Sigmoid colon (tissue), 7 donors: ENCODE measurements around the gene PDE9A. TPM values are rescaled to one million over a fixed set of nuclear protein-coding genes. Genes with fewer than 3 reads are reported as not detected.

Experiments used
- DNase-seq: peaks from one replicate; pipeline ENCODE4 v3.0.0-alpha.2; 2019
- H3K27ac ChIP-seq, 4 donors: fragments of 200-600 bp; sonication (generic); one replicate each; pipeline ENCODE4 v1.5.1; 2016 to 2019; ENCODE audit warnings: mild to moderate bottlenecking in 1 of 4
- H3K27me3 ChIP-seq, 3 donors: fragments of 200-600 bp; sonication (generic); one replicate each; pipeline ENCODE4 v1.5.1; 2019; ENCODE audit warnings: mild to moderate bottlenecking in 1 of 3
- H3K36me3 ChIP-seq, 4 donors: fragments of 200-600 bp; sonication (generic); one replicate each; pipeline ENCODE4 v1.5.1; 2016 to 2019
- H3K4me1 ChIP-seq, 4 donors: fragments of 200-600 bp; sonication (generic); one replicate each; pipeline ENCODE4 v1.5.1; 2017 to 2019
- H3K4me3 ChIP-seq, 4 donors: fragments of 200-600 bp; sonication (generic); one replicate each; pipeline ENCODE4 v1.5.1; 2017 to 2019; ENCODE audit warnings: mild to moderate bottlenecking in 2 of 4, moderate library complexity in 1 of 4
- H3K9me3 ChIP-seq, 4 donors: fragments of 200-600 bp in 3 of 4; sonication (generic) in 3 of 4; one replicate each; pipeline versions ENCODE4 v1.5.1 to v1.6.1; 2013 to 2019
- EP300 ChIP-seq, 4 donors: sonication (generic); formaldehyde crosslinking; IDR thresholded peaks; one replicate each; pipeline ENCODE4 v1.6.1; 2017; ENCODE audit warnings: antibody characterized with exemption in 4 of 4
- POLR2A ChIP-seq, 2 donors: fragments of 450-650 bp; IDR thresholded peaks; one replicate each; pipeline ENCODE4 v1.6.1; 2016; ENCODE audit warnings: antibody characterized with exemption in 2 of 2, mild to moderate bottlenecking in 2 of 2, moderate library complexity in 2 of 2
- POLR2AphosphoS5 ChIP-seq, 4 donors: sonication (generic); formaldehyde crosslinking; IDR thresholded peaks; one replicate each; pipeline ENCODE4 v1.6.1; 2017; ENCODE audit warnings: antibody characterized with exemption in 4 of 4
- WGBS, 2 donors: extraction: QIAGEN DNeasy Blood & Tissue Kit; methylation state at CpG; one replicate each; pipeline ENCODE4 v1.1.7; 2013; 5-methylcytosine and 5-hydroxymethylcytosine counted together
- intact Hi-C: fragments of 100-400 bp; cut with DNase I; formaldehyde crosslinking; loops from one replicate; pipeline ENCODE4 v1.15.1; 2023
- polyA plus RNA-seq, 3 donors: library from polyadenylated mRNA; stranded (reverse); fragments of 200-250 nt; gene quantifications; one replicate each; pipeline ENCODE4 v1.2.3, GENCODE V29; 2013
- total RNA-seq, 4 donors: library from RNA; depleted of rRNA; stranded (reverse); fragments of >200 nt; gene quantifications; one replicate each; pipeline ENCODE4 v1.1.0, GENCODE V29; 2016
- TF ChIP-seq, protein P1 (sequence below), 4 experiments: fragments of 450-650 bp in 3 of 4; fragments of 200-600 bp in 1 of 4; IDR thresholded peaks; one replicate each; pipeline ENCODE4 v1.5.1; 2016 to 2019; ENCODE audit warnings: antibody characterized with exemption in 4 of 4, mild to moderate bottlenecking in 3 of 4, moderate library complexity in 2 of 4
- donor health status: healthy with polysubstance abuse.
- donor health status: Bipolar disorder and iron deficiency.
- donor health status: healthy.

PDE9A gene
- total RNA-seq: 100 to 1,000 TPM in 1 of 4 donors, 10 to 100 TPM in 3; 71.6 to 102 (median 83.2) TPM
- polyA plus RNA-seq: 100 to 1,000 TPM; 103 to 433 (median 184) TPM

DNA sequence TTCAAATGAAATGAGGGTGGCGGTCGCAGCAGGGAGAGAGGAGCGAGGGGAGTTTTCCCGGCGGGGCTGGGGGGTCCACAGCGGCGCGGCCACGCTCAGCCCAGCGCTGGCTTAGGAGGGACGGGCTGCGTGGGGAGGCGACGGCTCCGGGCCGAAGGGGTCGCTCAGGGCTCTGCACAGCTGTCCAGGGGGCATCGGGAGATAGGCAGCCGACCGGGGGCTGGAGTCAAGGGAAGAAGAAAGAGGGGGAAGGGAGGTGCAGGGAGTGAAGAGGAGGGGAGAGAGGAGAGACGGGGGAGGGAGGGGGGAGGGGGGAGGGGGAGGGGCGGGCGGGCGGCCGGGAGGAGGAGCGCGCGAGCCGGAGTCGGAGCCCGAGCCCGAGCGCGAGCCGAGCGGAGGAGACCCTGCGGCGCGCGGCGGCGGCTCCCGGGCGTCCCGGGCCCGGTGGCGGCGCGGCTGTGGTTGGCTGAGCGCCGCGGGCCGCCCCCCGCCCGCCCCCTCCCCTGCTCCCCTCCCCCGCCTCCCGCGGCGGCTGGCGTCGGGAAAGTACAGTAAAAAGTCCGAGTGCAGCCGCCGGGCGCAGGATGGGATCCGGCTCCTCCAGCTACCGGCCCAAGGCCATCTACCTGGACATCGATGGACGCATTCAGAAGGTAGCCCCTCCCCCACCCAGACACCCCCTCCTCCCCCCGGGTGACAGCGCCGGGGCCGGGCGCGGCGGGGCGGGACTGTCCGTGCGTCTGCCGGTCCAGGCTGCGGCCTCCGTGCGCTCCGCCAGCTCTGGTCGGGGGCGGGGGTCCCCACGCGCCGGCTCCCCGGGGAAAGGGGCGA, at the start of gene PDE9A:
PDE9A (plus strand) TSS at position 391 of the 831 bp plus-strand sequence; CDS start at position 585, 194 bp downstream.
- WGBS, 2 donors: 3 to 4% methylated on average over 87 to 88 of the region's 91 CpGs
- peaks cover 0 to 62% (median 53%) of the 10 kb centered on the region in 4 donors for H3K4me1 ChIP-seq
- no peak for DNase-seq
- H3K27ac ChIP-seq: peak within 1 kb of the TSS; percentile 75 to 95 (median 90)
- TF ChIP-seq EP300 (IDR thresholded peaks at IDR 0.05) (no peak), POLR2AphosphoS5 (IDR thresholded peaks at IDR 0.05) (peak in 1 of 4 donors; percentile 29)
- TF ChIP-seq, protein P1, sequence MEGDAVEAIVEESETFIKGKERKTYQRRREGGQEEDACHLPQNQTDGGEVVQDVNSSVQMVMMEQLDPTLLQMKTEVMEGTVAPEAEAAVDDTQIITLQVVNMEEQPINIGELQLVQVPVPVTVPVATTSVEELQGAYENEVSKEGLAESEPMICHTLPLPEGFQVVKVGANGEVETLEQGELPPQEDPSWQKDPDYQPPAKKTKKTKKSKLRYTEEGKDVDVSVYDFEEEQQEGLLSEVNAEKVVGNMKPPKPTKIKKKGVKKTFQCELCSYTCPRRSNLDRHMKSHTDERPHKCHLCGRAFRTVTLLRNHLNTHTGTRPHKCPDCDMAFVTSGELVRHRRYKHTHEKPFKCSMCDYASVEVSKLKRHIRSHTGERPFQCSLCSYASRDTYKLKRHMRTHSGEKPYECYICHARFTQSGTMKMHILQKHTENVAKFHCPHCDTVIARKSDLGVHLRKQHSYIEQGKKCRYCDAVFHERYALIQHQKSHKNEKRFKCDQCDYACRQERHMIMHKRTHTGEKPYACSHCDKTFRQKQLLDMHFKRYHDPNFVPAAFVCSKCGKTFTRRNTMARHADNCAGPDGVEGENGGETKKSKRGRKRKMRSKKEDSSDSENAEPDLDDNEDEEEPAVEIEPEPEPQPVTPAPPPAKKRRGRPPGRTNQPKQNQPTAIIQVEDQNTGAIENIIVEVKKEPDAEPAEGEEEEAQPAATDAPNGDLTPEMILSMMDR (IDR thresholded peaks at IDR 0.05): peak in 1 of 4 experiments; percentile 10
- H3K9me3 ChIP-seq: no peaks in the 10 kb centered on the region
- peaks cover 0 to 7% (median 0%) of the 10 kb centered on the region in 3 donors for H3K27me3 ChIP-seq
- intact Hi-C loops: loop anchor here (2.0 kb wide), 1 partner anchor 19 kb away; no protein-coding TSS in a partner anchor
- no peaks in the 10 kb centered on the region for H3K36me3 ChIP-seq
- peak within 1 kb of the TSS; percentile 65 to 86 (median 82) for H3K4me3 ChIP-seq

DNA sequence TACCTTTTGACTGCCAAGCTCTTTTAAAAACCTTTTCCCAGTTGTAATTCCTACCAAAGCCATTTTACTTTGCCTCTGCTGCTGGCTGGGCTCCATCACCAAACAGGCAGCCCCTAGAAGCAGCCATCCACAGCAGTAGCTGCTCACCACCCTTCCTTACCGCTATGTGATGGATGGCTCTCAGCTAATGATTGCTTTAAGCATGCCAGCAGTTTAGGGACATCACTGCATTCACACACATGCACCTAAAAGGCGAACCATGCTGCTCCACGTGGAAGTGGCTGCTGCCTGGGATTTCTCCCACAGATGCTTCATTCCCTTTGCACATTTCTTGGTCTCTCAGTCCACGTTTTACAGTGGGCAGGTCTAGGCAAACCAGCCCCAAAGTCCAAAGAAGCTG, 46.3 kb upstream of the PDE9A start:
- no peaks in the 10 kb centered on the region for H3K4me1 ChIP-seq
- no peaks in the 10 kb centered on the region for H3K27me3 ChIP-seq
- no peak for TF ChIP-seq POLR2A (IDR thresholded peaks at IDR 0.05)
- TF ChIP-seq, protein P1 (IDR thresholded peaks at IDR 0.05): no peak
- no peak for TF ChIP-seq POLR2AphosphoS5 (IDR thresholded peaks at IDR 0.05)
- no peak for TF ChIP-seq EP300 (IDR thresholded peaks at IDR 0.05)
- no peak overlapping the region for H3K27ac ChIP-seq
- no peaks in the 10 kb centered on the region for H3K36me3 ChIP-seq
- H3K9me3 ChIP-seq: peaks cover 0 to 8% (median 3%) of the 10 kb centered on the region in 4 donors
- WGBS, 2 donors: 66 to 76% methylated on average over 4 of the region's 4 CpGs
- no peak overlapping the region for H3K4me3 ChIP-seq
- no peak for DNase-seq
- intact Hi-C loops: no loop called here

DNA sequence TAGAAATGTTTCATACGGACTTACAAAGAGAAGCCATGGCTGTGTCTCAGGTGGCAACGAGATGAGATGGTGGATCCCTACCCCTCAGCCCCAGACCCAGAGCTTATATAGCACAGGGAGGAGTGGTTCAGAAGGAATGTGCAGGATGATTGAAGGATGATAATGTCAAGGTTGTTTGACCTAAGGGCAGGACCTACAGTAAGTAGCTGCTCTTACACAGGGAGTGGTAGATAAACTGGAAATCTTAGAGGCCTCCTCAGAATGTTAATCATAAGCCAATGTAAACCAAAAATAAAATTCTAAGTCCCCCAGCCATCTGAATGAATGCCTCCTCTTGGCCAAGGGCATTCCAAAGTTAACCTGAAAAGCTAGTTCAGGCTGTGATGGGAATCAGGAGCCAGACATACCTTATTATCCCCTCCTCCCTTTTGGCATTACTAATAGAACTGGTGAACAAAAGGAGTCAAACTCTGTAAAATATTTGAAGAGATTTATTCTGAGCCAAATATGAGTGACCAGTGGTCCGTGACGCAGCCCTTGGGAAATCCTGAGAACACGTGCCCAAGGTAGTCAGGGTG, 45.8 kb upstream of the PDE9A start:
- Histone ChIP-seq H3K4me3 (no peak overlapping the region), H3K27me3 (no peaks in the 10 kb centered on the region), H3K27ac (no peak overlapping the region), H3K4me1 (no peaks in the 10 kb centered on the region), H3K36me3 (no peaks in the 10 kb centered on the region), H3K9me3 (peaks cover 0 to 8% (median 4%) of the 10 kb centered on the region in 4 donors)
- intact Hi-C loops: no loop called here
- DNase-seq: no peak
- no peak for TF ChIP-seq POLR2A (IDR thresholded peaks at IDR 0.05)
- 79 to 87% methylated on average over 5 of the region's 5 CpGs for WGBS, 2 donors

DNA sequence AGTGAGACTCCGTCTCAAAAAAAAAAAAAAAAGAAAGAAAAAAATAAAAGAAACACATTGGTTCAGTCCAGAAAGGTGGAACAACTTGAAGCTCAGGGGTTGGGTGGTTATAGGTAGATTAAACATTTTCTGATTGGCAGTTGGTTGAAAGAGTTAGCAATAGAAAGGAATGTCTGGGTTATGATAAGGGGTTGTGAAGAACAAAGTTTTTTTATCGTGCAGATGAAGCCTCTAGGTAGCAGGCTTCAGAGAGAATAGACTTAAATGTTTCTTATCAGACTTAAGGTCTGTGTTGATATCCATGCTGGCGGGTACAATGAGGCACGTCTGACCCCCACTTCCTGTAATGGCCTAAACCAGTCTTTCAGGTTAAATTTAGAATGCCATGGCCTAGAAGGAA, 45.0 kb upstream of the PDE9A start:
- DNase-seq: no peak
- H3K9me3 ChIP-seq: peaks cover 0 to 8% (median 4%) of the 10 kb centered on the region in 4 donors
- no peaks in the 10 kb centered on the region for H3K36me3 ChIP-seq
- H3K27ac ChIP-seq: no peak overlapping the region
- no peak overlapping the region for H3K4me3 ChIP-seq
- TF ChIP-seq EP300 (IDR thresholded peaks at IDR 0.05): no peak
- TF ChIP-seq, protein P1 (IDR thresholded peaks at IDR 0.05): no peak
- no peak for TF ChIP-seq POLR2AphosphoS5 (IDR thresholded peaks at IDR 0.05)
- no peak for TF ChIP-seq POLR2A (IDR thresholded peaks at IDR 0.05)
- 72 to 75% methylated on average over 4 of the region's 4 CpGs for WGBS, 2 donors
- intact Hi-C loops: no loop called here
- no peaks in the 10 kb centered on the region for H3K27me3 ChIP-seq
- H3K4me1 ChIP-seq: no peaks in the 10 kb centered on the region

DNA sequence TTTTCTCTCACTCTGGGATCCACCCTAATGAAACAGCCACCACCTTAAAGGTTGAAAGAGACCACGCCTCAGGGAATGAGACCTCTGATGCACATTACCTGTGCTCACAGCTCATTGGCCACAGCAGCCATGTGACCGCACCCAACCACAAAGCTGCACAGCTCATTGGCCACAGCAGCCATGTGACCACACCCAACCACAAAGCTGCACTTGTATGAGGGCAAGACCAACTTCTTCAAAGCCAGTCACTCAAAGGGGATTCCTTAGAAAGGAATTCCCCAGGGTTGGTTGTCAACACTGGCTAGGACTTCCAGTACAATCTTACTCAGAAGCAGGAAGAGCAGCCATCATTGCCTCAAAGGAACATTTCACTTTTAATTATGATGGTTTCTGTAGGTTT, 43.6 kb upstream of the PDE9A start:
- H3K9me3 ChIP-seq: peaks cover 0 to 8% (median 4%) of the 10 kb centered on the region in 4 donors
- no peak overlapping the region for H3K27ac ChIP-seq
- no peak for DNase-seq
- intact Hi-C loops: loop anchor here (10.0 kb wide), 1 partner anchor 45 kb away; no protein-coding TSS in a partner anchor
- no peak overlapping the region for H3K4me3 ChIP-seq
- H3K27me3 ChIP-seq: no peaks in the 10 kb centered on the region
- no peaks in the 10 kb centered on the region for H3K4me1 ChIP-seq
- H3K36me3 ChIP-seq: no peaks in the 10 kb centered on the region
- TF ChIP-seq POLR2AphosphoS5 (IDR thresholded peaks at IDR 0.05): no peak
- no peak for TF ChIP-seq POLR2A (IDR thresholded peaks at IDR 0.05)
- TF ChIP-seq, protein P1 (IDR thresholded peaks at IDR 0.05): no peak
- no peak for TF ChIP-seq EP300 (IDR thresholded peaks at IDR 0.05)
- 91 to 94% methylated on average over 2 of the region's 2 CpGs for WGBS, 2 donors
